ENCODE data around the gene KARS1.
"Not testable (repeated sequence)": the region's sequence is repeated elsewhere in the genome, so short reads cannot be mapped to it uniquely, and the experiment has no call there.

KARS1 gene

DNA sequence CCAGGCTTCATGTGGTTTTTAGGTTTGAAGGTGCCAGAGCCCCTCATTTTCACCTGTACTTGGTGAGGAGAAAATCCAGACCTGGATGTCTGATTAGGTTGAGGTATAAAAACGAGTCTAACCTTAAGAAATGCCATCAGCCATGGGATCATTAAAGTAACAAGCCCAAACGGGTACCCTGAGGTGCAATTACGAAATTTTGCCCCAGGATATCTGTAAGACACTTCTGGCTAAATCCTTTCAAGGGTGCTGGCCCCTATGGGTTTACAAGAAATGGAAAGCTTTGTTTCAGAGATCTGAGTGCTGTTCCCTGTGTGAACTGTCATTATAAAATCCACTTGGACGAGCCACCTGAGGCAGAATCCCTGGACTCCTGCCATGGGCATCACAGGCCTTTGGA is 44.2 kb downstream of the KARS1 start:
- H3K27ac ChIP-seq = no peak overlapping the region
- H3K36me3 ChIP-seq = peaks cover 78% of the 10 kb centered on the region
- H3K4me3 ChIP-seq (ENCODE audit: low read depth, low read length) = no peak overlapping the region
- no peaks in the 10 kb centered on the region for H3K27me3 ChIP-seq (ENCODE audit: insufficient read depth, low read depth, severe bottlenecking)
- H3K9me3 ChIP-seq (ENCODE audit: severe bottlenecking) = no peaks in the 10 kb centered on the region
- TF ChIP-seq, protein P1, sequence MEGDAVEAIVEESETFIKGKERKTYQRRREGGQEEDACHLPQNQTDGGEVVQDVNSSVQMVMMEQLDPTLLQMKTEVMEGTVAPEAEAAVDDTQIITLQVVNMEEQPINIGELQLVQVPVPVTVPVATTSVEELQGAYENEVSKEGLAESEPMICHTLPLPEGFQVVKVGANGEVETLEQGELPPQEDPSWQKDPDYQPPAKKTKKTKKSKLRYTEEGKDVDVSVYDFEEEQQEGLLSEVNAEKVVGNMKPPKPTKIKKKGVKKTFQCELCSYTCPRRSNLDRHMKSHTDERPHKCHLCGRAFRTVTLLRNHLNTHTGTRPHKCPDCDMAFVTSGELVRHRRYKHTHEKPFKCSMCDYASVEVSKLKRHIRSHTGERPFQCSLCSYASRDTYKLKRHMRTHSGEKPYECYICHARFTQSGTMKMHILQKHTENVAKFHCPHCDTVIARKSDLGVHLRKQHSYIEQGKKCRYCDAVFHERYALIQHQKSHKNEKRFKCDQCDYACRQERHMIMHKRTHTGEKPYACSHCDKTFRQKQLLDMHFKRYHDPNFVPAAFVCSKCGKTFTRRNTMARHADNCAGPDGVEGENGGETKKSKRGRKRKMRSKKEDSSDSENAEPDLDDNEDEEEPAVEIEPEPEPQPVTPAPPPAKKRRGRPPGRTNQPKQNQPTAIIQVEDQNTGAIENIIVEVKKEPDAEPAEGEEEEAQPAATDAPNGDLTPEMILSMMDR (IDR thresholded peaks at IDR 0.05; ENCODE audit: low read depth, low read length) = no peak
- DNase-seq = no peak

DNA sequence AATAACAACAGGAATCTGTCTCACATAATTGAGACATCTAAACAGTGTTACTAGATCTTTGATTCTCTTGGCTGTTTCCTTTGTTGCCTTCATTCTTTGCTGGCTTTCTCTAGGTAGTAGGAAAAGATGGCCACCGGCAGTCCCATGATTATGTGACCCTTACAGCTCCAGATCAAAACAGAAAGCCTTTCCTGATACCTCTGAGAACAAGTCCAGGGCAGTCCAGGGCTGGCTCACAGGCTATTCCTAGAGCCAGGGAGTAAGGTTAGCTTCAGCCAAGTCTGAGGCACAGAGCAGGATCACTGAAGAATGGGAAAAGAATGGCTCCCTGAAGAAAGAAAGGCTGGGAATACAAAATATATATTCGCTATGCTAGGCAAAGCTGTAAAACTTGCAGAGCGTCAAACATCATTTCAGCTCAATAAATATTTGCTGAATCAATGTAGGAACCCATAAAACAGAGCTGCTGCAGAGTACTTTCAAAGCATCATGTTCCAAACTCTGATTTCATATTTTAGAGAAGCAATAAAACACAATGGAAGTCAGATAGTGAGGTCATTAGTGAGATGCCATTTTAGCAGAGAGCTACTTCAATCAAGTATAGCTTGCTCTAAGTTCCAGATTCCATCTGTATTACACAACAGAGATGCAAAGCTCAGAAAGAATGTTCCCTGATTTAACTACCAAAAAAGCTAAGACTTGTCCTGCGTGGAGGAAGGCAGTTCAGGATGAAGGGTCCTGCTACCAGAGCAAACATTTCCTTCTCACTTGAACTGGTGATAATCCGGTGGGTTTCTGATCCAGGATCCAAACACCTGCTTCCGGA is 47.8 kb downstream of the KARS1 start:
- Histone ChIP-seq H3K36me3 (peaks cover 70% of the 10 kb centered on the region), H3K27ac (no peak overlapping the region), H3K27me3 (ENCODE audit: insufficient read depth, low read depth, severe bottlenecking) (no peaks in the 10 kb centered on the region), H3K9me3 (ENCODE audit: severe bottlenecking) (peaks cover 5% of the 10 kb centered on the region), H3K4me3 (ENCODE audit: low read depth, low read length) (no peak overlapping the region)
- TF ChIP-seq, protein P1 (IDR thresholded peaks at IDR 0.05; ENCODE audit: low read depth, low read length) = no peak
- no peak for DNase-seq

DNA sequence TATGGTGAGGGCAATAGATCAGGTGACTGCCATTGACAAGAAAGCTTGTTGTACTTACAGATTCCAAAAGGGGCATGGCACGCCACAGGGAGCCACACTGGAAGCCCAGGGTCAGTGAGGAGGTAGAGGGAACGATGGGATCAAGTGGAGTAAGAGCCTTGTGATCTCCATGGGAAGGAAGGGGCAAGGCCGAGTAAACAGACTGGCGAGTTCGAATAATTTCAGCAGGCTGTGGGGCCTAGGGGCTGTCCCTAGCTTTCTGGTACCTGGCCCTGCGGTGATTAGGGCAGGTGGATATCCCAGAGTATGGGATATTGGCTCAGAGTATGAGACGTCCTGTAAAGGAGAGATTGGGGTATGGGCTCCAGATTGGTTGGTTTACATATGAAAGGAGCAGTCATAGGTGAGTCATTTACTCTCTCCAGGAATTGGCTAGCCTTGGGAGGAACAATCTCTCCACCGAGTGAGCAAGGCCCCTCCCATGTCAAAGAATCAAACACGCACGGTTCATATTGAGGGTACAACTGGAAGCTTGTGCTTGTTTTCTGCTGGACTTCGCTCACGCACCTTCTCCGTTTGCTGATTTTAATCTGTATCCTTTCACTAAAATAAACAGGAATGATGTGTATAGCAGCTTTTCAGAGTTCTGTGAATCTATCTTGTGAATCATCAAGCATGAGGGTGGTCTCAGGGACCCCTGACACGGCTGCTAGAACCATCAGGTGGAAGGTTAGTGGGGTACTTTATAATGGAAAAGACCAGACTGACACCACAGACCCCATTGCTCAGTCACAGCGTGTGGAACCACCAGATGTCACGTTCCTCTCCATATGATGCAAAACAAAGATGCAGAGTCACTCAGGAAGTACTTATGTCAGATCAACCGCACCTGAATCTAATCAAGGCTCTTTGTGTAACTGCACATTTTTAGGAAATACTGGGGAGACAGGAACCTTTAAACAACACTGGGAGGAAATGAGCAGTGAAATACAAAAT is 53.3 kb downstream of the KARS1 start:
- Histone ChIP-seq H3K27me3 (ENCODE audit: insufficient read depth, low read depth, severe bottlenecking) (no peaks in the 10 kb centered on the region), H3K27ac (peak overlapping the region; percentile 41; the same call in 1 of the 2 replicates), H3K9me3 (ENCODE audit: severe bottlenecking) (peaks cover 5% of the 10 kb centered on the region), H3K4me3 (ENCODE audit: low read depth, low read length) (no peak overlapping the region), H3K36me3 (peaks cover 23% of the 10 kb centered on the region)
- TF ChIP-seq, protein P1 (IDR thresholded peaks at IDR 0.05; ENCODE audit: low read depth, low read length) = no peak
- no peak for DNase-seq

DNA sequence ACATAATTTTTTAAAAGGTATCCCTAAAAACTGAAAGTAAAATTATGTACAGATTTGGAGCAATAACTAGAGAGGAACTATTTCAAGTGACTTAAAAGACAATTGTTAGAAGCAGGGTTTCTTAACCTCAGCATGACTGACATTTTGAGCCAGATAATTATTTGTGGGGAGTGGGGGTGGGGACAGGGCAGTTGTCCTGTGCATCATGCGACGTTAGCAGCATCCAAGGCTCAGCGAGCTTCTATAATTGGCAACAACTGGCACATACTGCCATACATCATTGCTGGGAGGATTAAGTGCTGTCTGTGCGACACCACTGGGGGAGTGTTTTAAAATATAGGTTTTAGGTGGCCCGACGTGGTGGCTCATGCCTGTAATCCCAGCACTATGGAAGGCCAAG is 54.2 kb downstream of the KARS1 start:
- Histone ChIP-seq H3K27ac (no peak overlapping the region), H3K9me3 (ENCODE audit: severe bottlenecking) (peaks cover 5% of the 10 kb centered on the region), H3K4me3 (ENCODE audit: low read depth, low read length) (no peak overlapping the region), H3K36me3 (peaks cover 20% of the 10 kb centered on the region), H3K27me3 (ENCODE audit: insufficient read depth, low read depth, severe bottlenecking) (no peaks in the 10 kb centered on the region)
- DNase-seq = no peak
- TF ChIP-seq, protein P1 (IDR thresholded peaks at IDR 0.05; ENCODE audit: low read depth, low read length) = no peak

DNA sequence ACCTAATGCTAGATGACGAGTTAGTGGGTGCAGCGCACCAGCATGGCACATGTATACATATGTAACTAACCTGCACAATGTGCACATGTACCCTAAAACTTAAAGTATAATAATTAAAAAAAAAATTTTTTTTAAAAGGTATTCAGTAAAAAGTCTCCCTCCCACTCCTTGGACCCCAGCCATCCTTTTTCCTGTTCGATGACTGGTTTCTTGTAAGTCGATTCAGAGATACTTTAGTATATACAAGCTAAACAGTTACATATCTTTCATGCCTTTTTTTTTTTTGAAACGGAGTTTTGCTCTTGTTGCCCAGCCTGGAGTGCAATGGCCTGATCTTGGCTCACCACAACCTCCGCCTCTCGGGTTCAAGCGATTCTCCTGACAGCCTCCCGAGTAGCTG is 55.5 kb downstream of the KARS1 start:
- H3K4me3 ChIP-seq (ENCODE audit: low read depth, low read length); H3K27me3 ChIP-seq (ENCODE audit: insufficient read depth, low read depth, severe bottlenecking); H3K36me3 ChIP-seq; H3K27ac ChIP-seq; DNase-seq; H3K9me3 ChIP-seq (ENCODE audit: severe bottlenecking): not testable (repeated sequence)

All from WERI-Rb-1 (cell line).